GM19043 (cell line): ENCODE data around the gene GOLGA8K.
"Not testable (repeated sequence)": the region's sequence is repeated elsewhere in the genome, so short reads cannot be mapped to it uniquely, and the experiment has no call there.

Source experiments
- ATAC-seq: cut with Tn5 transposase; IDR thresholded peaks from one replicate; pipeline ENCODE4 v1.9.1; 2021; ENCODE audit warnings: low read depth; ENCODE audit not compliant: unreplicated experiment

The GOLGA8K gene

GRCh38 chr15:32403192-32403591 is at the start of gene GOLGA8K:
Gene GOLGA8K, minus strand, starts transcription at chr15:32403292. Its CDS starts 98 bp downstream, at chr15:32403194.
- ATAC-seq, result not testable (repeated sequence)

GRCh38 chr15:32440445-32440977 is 37.4 kb upstream of the GOLGA8K start:
- ATAC-seq, result not testable (repeated sequence)

- ATAC-seq, result not testable (repeated sequence)
Measured at GRCh38 chr15:32434102-32434963, 31.2 kb upstream of the GOLGA8K start.

GRCh38 chr15:32427635-32428034 is 24.5 kb upstream of the GOLGA8K start:
- not testable (repeated sequence) for ATAC-seq

- ATAC-seq, result not testable (repeated sequence)
Measured at GRCh38 chr15:32426511-32426910, 23.4 kb upstream of the GOLGA8K start.

- not testable (repeated sequence) for ATAC-seq
Measured at GRCh38 chr15:32407903-32408302, 4.8 kb upstream of the GOLGA8K start.

- not testable (repeated sequence) for ATAC-seq
Measured at GRCh38 chr15:32396522-32396921, 6.6 kb downstream of the GOLGA8K start.

GRCh38 chr15:32394745-32395144 is 8.3 kb downstream of the GOLGA8K start:
- ATAC-seq, result not testable (repeated sequence)

- ATAC-seq, result not testable (repeated sequence)
Measured at GRCh38 chr15:32388050-32388648, 14.9 kb downstream of the GOLGA8K start.

- not testable (repeated sequence) for ATAC-seq
Measured at GRCh38 chr15:32385823-32386495, 17.1 kb downstream of the GOLGA8K start.

- not testable (repeated sequence) for ATAC-seq
Measured at GRCh38 chr15:32374185-32374584, 28.9 kb downstream of the GOLGA8K start.

- not testable (repeated sequence) for ATAC-seq
Measured at GRCh38 chr15:32373707-32374106, 29.4 kb downstream of the GOLGA8K start.

- not testable (repeated sequence) for ATAC-seq
Measured at GRCh38 chr15:32372075-32372474, 31.0 kb downstream of the GOLGA8K start.

- ATAC-seq, result not testable (repeated sequence)
Measured at GRCh38 chr15:32370526-32370925, 32.6 kb downstream of the GOLGA8K start.

GRCh38 chr15:32370064-32370463 is 33.0 kb downstream of the GOLGA8K start:
- not testable (repeated sequence) for ATAC-seq

GRCh38 chr15:32366492-32366891 is 36.6 kb downstream of the GOLGA8K start:
- ATAC-seq, result not testable (repeated sequence)

GRCh38 chr15:32365955-32366354 is 37.1 kb downstream of the GOLGA8K start:
- ATAC-seq, result not testable (repeated sequence)

- ATAC-seq, result not testable (repeated sequence)
Measured at GRCh38 chr15:32364944-32365343, 38.1 kb downstream of the GOLGA8K start.

- not testable (repeated sequence) for ATAC-seq
Measured at GRCh38 chr15:32363449-32363848, 39.6 kb downstream of the GOLGA8K start.

GRCh38 chr15:32361662-32362061 is 41.4 kb downstream of the GOLGA8K start:
- ATAC-seq, result not testable (repeated sequence)

- ATAC-seq, result not testable (repeated sequence)
Measured at GRCh38 chr15:32358462-32358861, 44.6 kb downstream of the GOLGA8K start.
